Effector CD4-positive, alpha-beta T cell (primary cell): ENCODE results near the gene CCL15. TPM values are rescaled to one million over a fixed set of nuclear protein-coding genes. Genes with fewer than 3 reads are reported as not detected.
"Not testable (repeated sequence)": the region's sequence is repeated elsewhere in the genome, so short reads cannot be mapped to it uniquely, and the experiment has no call there.

Source experiments
- DNase-seq: peaks from one replicate; pipeline ENCODE4 v3.0.0-alpha.2; 2020
- total RNA-seq: gene quantifications from one replicate; lab custom pipeline; 2026; lab: John Stamatoyannopoulos, UW

Gene CCL15
- not detected for total RNA-seq

GRCh38 chr17:36001110-36001771, at the start of gene CCL15:
Gene CCL15, minus strand, starts transcription at chr17:36001553. Its CDS starts 61 bp downstream, at chr17:36001492.
- no peak for DNase-seq

- DNase-seq, result no peak
Observed at GRCh38 chr17:36049643-36050042, 48.3 kb upstream of the CCL15 start.

- DNase-seq, result no peak
Observed at GRCh38 chr17:36048066-36048465, 46.7 kb upstream of the CCL15 start.

- DNase-seq, result no peak
Observed at GRCh38 chr17:36036235-36036634, 34.9 kb upstream of the CCL15 start.

DNA sequence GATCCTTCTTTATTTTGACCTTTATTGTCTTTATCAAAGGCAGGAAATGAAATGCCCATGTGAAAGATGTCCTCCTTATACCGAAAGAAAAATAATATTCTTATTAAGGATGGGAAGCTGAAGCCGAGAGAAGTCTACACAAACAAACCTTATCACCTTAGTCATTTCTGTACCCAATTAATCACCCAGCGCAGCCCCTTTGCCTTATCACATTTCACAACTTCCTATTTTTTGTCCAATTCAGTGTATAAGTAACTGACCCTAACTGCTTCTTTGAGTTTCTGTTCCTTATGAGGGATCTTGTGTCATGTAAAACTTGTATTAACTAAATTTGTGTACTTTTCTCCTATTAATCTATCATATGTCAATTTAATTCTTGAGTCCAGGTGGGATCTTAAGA, 32.8 kb upstream of the CCL15 start:
- DNase-seq, result no peak

DNA sequence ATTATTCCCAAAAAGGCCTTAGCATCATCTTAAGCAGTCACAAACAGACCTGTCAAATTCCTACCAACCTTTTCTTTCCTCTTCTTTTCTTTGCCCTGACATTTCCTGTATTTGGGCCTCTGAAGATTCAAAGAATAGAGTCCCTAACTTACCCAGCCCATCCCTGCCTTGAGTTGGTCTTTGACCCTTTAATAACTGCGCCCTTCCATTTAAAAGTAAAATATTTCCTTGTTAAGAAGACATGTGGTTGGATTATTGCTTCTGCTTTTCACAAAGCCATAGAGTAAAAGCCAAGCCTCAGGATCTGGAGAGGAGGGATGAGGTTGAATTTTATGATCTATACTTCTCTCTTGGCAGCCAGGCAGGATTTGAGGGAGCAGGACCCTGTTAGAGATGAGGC, 29.6 kb upstream of the CCL15 start:
- no peak for DNase-seq

DNA sequence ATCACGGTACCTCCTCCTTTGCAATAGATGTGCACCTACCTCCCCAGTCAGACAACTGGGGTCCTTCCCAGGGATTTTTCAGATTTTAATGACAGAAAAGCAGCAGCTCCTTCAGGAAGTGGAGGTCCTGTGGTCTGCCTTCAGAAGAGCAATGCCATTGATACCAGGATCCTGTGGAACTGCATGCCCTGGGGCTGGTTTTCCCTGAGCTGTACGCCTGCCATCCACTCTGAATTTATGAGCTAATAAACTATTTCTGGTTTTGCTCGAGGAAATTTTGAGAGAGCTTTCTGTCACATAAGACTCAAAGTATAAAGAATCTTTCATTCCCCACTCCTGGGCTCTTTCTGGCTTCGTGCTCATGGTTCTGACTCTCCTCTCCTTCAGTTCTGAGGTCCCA, 26.4 kb upstream of the CCL15 start:
- no peak for DNase-seq

- DNase-seq, result no peak
Observed at GRCh38 chr17:36024106-36024869, 22.9 kb upstream of the CCL15 start.

DNA sequence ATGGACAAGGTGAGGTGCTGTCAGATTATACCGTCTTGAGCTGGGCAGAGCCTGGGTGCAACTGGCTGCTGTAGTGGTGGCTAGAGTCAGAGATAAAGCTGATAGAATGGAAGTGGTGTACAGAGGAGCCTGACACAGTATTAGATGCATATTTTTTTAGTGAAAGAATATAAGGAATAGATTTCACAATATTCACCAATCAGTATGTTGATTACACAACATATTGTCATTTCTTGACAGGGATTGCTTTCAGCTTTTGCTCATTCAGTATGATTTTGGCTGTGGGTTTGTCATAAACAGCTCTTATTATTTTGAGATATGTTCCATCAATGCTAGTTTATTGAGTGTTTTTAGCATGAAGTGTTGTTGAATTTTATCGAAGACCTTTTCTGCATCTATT, 18.1 kb upstream of the CCL15 start:
- DNase-seq, result no peak

- DNase-seq, result no peak
Observed at GRCh38 chr17:36017799-36018198, 16.4 kb upstream of the CCL15 start, which contains the start of gene CCL23. Gene CCL23, minus strand, starts transcription at chr17:36017972. Its CDS starts 75 bp downstream, at chr17:36017897.

- no peak for DNase-seq
Observed at GRCh38 chr17:36016555-36016954, 15.2 kb upstream of the CCL15 start.

- DNase-seq, result not testable (repeated sequence)
Observed at GRCh38 chr17:36015895-36016294, 14.5 kb upstream of the CCL15 start.

GRCh38 chr17:36014946-36015345, 13.6 kb upstream of the CCL15 start:
- DNase-seq, result no peak

DNA sequence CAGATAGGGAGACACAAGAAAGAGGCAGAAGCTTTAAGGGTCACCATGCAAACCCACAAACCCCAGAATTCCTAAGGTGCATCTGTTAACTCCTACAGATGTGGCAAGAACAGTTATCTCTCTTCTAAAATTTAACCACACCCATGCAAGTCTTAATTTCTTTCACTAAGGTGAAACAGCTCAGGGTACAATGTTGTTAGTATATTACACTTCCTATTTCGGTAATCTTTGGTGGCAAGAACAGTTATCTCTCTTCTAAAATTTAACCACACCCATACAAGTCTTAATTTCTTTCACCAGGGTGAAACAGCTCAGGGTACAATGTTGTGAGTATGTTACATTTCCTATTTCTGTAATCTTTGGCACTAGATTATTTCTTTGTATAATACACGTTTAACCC, 9.8 kb upstream of the CCL15 start:
- no peak for DNase-seq

DNA sequence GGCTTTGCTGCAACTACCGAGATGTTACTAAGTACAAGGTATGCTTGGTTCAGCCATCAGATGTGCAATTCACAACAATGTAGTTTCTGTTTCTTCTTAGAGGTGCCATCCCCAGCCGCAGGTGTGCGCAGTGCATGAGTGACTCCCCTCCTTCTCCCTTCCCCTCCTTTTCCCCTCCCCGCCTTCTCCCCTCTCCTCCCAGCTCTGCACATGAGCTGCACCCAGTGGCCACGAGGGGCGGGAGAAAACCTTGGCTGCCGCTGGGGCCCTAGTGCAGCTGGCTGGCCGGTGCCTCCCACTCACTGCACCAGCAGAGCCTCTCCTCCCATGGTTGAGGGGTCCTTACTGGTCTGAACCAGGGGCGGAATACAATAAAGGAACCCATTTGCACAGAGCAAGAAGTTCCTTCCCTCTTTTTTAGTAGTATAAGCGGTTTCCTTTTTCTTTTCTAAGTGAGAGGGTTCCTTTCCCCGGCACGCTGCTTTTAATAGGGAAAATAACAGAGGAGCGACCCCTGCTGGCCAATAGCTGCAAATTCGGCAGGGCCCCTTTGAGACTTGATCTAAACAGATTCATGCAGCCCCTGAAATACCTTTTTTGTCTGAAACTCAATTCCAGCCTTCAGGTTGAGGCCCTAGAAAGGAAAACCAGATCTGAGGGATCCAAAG, 7.8 kb upstream of the CCL15 start:
- no peak for DNase-seq

DNA sequence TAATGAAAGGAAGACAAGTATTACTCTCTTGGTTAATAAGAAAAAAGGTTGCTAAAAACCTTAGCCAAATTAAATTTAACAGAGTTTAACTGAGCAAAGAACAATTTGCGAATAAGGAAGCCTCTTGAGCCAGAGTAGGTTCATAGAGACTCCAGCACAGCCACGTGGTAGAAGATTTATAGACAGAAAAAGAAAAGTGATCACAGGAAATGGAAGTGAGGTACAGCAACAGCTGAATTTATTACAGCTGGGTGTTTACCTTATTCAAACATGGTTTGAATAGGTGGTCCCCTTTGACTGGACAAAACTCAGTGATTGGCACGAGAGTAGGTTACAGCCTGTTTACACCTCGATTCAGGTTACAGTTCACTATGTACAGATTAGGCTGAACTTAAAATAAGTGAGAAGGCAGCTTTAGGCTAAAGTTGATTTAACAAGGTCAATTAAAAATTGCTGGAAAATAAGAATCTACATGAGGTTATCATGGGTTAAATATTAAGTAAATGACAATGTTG, 3.3 kb upstream of the CCL15 start:
- no peak for DNase-seq

DNA sequence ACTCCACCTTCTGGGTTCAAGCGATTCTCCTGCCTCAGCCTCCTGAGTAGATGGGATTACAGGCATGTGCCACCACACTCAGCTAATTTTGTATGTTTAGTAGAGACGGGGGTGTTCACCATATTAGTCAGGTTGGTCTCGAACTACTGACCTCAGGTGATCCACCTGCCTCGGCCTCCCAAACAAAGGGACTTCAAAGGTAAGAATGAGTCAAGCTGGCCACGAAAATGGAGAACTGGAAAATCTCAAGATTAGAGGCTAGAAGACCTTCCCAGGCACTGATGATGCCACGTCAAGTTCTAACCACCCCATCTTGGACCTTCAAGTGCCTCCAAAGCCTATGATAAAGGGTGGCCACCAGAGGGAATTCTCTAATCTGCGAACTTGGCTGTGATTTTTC, 1.3 kb upstream of the CCL15 start:
- DNase-seq, result no peak

- no peak for DNase-seq
Observed at GRCh38 chr17:36001862-36002603, 680 bp upstream of the CCL15 start.

- DNase-seq, result no peak
Observed at GRCh38 chr17:36000732-36001109, 632 bp downstream of the CCL15 start.

- DNase-seq, result no peak
Observed at GRCh38 chr17:35998756-35999155, 2.6 kb downstream of the CCL15 start.

DNA sequence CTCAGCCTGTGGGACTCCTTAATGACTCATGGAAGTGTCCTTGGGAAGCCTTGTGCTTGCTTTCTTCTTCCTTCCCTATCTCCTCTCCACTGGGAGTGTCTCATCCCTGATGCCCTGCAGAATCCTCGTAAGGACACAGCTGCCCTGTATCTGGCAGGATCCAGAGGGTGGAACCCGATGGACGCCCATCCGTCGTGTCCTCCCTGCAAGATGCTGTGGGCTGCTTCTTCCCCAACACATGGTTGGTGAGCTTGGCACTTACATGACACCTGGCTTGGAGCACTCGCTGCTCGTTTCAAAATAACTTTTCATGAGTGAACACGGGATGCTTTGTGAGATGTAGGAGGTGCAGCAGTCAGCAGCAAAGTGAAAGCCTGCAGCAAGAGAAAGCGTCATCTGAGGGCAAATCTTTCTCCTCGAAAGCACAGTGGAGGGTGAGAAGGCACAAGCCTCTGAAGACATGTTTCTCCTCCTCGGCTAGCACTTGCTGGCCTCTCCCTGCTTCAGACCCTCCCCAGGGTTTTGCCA, 3.3 kb downstream of the CCL15 start:
- DNase-seq, result no peak

GRCh38 chr17:35995346-35995745, 6.0 kb downstream of the CCL15 start:
- not testable (repeated sequence) for DNase-seq

DNA sequence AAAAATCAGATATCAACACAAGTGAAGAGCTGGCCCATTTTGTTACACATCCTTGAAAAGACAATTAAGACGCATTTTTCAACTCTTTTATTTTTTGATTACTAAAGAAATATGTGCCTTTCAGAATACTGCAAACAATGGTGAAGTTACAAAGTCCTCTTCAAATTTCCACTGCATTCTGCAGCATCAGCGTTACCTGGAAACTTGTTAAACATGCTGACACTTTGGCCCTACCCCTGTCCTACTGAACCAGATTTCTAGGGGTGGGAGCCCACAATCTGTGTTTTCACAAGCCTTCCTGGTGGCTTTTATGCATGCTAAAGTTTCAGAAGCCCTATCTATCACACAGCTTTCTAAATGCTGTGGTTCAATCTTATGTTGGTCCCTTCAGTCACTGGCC, 10.3 kb downstream of the CCL15 start:
- no peak for DNase-seq
